Right lobe of liver (tissue), 4 donors: ENCODE measurements around the gene SH3RF3.

Experiments used
- CTCF ChIP-seq, 4 donors: fragments of 200-600 bp in 3 of 4; fragments of 450-650 bp in 1 of 4; IDR thresholded peaks; one replicate each; pipeline versions ENCODE4 v1.5.1 to v1.8.0; 2016 to 2022; ENCODE audit warnings: antibody characterized with exemption in 4 of 4, mild to moderate bottlenecking in 2 of 4
- POLR2A ChIP-seq: fragments of 450-650 bp; IDR thresholded peaks from one replicate; pipeline ENCODE4 v1.6.1; 2017; ENCODE audit warnings: antibody characterized with exemption, mild to moderate bottlenecking
- donor health status: DM: no; HTN: no; CAD: no.
- donor health status: DM: no; HTN: no; CAD: no.
- donor health status: DM: no; HTN: yes; CAD: no.

- TF ChIP-seq POLR2A (no peak), CTCF (IDR thresholded peaks at IDR 0.05) (no peak)
Observed at GRCh38 chr2:109382226-109382895, 253.4 kb downstream of the SH3RF3 start.
